Thoracic aorta endothelial cell (primary cell): Measurements from ENCODE around the gene STRADB. TPM values are rescaled to one million over a fixed set of nuclear protein-coding genes. Genes with fewer than 3 reads are reported as not detected.

Experiments
- small RNA-seq: library from RNA; depleted of rRNA; stranded (forward); fragments of <200 nt; gene quantifications from one replicate; pipeline ENCODE3, GENCODE V24; 2012
- total RNA-seq: library from RNA; depleted of rRNA; stranded (reverse); fragments of >200 nt; gene quantifications from 2 replicates; pipeline ENCODE4 v1.2.3, GENCODE V29; 2012

Gene STRADB, protein sequence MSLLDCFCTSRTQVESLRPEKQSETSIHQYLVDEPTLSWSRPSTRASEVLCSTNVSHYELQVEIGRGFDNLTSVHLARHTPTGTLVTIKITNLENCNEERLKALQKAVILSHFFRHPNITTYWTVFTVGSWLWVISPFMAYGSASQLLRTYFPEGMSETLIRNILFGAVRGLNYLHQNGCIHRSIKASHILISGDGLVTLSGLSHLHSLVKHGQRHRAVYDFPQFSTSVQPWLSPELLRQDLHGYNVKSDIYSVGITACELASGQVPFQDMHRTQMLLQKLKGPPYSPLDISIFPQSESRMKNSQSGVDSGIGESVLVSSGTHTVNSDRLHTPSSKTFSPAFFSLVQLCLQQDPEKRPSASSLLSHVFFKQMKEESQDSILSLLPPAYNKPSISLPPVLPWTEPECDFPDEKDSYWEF
- 28.6 and 39.9 TPM in 2 replicates for total RNA-seq

DNA sequence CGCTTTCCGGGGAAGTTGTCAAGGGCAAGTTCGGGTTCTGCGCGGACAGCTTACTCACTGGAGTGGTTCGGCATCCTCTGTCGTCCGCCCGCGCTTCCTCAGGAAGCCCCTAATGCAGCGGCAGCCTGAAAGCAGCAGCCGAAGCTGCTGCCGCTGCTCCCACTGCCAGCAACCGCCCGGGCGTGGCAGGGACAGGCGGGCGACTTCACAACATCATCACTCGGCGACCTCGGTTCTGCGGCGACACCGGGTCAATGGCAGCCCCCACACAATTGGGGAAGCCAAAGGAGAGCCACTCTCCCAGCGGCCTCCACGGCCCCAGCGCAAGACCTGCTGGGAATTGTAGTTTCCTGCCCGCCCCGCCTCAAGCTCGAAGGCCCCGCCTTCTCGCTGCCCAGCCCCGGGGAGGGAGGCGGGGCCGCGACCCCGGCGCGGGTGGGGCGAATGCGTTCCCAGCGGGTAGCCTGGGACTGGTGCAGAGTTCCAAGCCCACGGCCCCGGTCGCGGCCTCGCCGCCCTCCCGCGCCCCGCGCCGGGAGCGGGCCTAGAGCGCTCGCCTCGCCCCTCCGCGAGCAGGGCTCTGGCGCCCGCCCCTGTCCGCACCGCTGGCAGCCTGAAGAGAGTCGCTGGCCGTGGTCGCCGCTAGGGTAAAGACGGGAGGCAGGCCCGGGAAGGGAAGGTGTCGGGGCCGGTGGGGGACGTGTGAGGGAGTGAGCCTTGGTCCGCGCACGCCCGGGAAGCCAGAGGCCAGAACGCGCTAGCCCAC, at the start of gene STRADB, which contains the start of gene TRAK2:
Gene STRADB (plus strand): TSS at position 449 of the 766 bp plus-strand sequence. CDS start 3,101 bp downstream, outside the sequence.
Gene TRAK2 (minus strand): TSS at position 167 of the 766 bp plus-strand sequence. CDS start 30,951 bp downstream, outside the sequence.

Small RNA genes lying within 50 kb of the gene (small RNA-seq; reads per million reads assigned to genes)
- gene RF00019, result not detected

Other genes starting within 250 kb of the STRADB start
- gene CASP8, start 191.2 kb upstream of the STRADB start, total RNA-seq, result 16.2 and 17.2 TPM in 2 replicates
- 0.93 and 2.3 TPM in 2 replicates for gene FLACC1, start 94.4 kb upstream of the STRADB start, total RNA-seq
- 43.2 and 48.5 TPM in 2 replicates for gene TRAK2, start 282 bp upstream of the STRADB start, total RNA-seq
- 42.1 and 69.7 TPM in 2 replicates for gene TMEM237, start 191.8 kb downstream of the STRADB start, total RNA-seq
- 8.2 and 15.8 TPM in 2 replicates for gene MPP4, start 246.9 kb downstream of the STRADB start, total RNA-seq